WI38 (cell line): ENCODE results near the gene ADAM20.

Source experiments
- H3K4me3 ChIP-seq: 2 replicates; pipeline ENCODE4 v1.5.1; 2011; ENCODE audit warnings: low read depth, mild to moderate bottlenecking, control low read depth, low read length
- CTCF ChIP-seq: IDR thresholded peaks from 2 replicates; pipeline ENCODE4 v1.5.1; 2012; ENCODE audit warnings: low read depth, mild to moderate bottlenecking, control low read depth, low read length

ADAM20 gene

GRCh38 chr14:70534904-70535303 is at the start of gene ADAM20:
ADAM20 (minus strand) TSS chr14:70535004; CDS start chr14:70524757, 10,247 bp downstream.
- no peak for TF ChIP-seq CTCF
- H3K4me3 ChIP-seq = no peak within 1 kb of the TSS

- no peak for TF ChIP-seq CTCF
- H3K4me3 ChIP-seq = no peak overlapping the region
These were observed 42.1 kb upstream of the ADAM20 start for GRCh38 chr14:70576891-70577290.

DNA sequence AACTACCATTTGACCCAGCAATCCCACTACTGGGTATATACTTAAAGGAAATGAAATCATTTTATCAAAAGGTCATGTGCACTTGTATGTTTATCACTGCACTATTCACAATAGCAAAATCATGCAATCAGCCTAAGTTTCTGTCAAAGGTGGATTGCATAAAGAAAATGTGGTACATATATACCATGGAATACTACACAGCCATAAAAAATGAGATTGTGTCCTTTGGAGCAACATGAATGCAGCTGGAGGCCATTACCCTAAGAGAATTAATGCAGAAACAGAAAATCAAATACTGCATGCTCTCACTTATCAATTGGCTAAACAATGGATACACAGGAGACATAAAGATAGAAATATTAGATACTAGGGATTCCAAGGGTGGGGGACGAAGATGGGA is 38.2 kb upstream of the ADAM20 start:
- TF ChIP-seq CTCF = no peak

GRCh38 chr14:70571139-70571538 is 36.3 kb upstream of the ADAM20 start:
- TF ChIP-seq CTCF = no peak
- no peak overlapping the region for H3K4me3 ChIP-seq

More for the DNA sequence above, 38.2 kb upstream of the ADAM20 start:
- no peak overlapping the region for H3K4me3 ChIP-seq

DNA sequence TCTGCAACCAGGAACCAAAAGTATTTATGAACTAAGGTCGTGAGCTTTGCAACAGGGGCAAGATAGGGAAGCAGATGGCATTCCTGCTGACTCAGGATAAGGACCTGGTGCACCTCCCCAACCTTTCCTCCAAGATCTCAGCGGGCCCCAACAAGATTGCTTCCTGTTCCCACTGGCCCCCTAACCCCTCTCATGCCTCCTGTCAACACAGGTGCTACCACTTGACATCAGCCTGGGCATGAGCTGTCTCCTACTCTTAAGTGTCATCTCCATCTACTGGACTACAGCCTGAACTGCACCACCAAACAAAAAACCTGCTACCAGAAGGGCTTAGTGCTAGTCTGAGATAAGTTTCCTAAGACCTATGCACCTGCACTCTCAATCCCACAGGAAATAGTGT is 33.0 kb upstream of the ADAM20 start:
- no peak overlapping the region for H3K4me3 ChIP-seq
- TF ChIP-seq CTCF = peak; percentile 77

GRCh38 chr14:70563869-70564268 is 29.1 kb upstream of the ADAM20 start:
- no peak overlapping the region for H3K4me3 ChIP-seq
- no peak for TF ChIP-seq CTCF

DNA sequence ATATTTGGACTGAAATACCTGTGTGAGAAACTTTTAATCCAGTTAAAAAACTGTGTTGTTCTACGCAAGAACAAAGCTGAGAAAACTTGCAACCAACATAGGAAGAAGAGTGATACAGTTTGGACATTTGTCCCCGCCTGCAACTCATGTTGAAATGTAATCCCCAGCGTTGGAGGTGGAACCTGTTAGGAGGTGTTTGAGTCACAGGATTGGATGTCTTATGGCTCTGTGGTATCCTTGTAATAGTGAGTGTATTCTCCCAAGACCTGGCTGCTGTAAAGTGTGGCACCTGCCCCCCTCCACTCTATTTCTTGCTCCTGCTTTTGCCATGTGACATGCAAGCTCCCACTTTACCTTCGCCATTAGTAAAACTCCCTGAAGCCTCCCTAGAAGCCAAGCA is 28.6 kb upstream of the ADAM20 start:
- TF ChIP-seq CTCF = no peak
- no peak overlapping the region for H3K4me3 ChIP-seq
